DMS53 treated with DMSO at 0.1 percent for 48 hours (cell line): ENCODE results near the gene OR10H2.
"Not testable (repeated sequence)": the region's sequence is repeated elsewhere in the genome, so short reads cannot be mapped to it uniquely, and the experiment has no call there.

Experiments
- DNase-seq: peaks from one replicate; lab custom pipeline; 2025; ENCODE audit not compliant: unreplicated experiment; lab: John Stamatoyannopoulos, UW

OR10H2 gene

GRCh38 chr19:15759962-15760565, 32.2 kb downstream of the OR10H2 start:
- no peak for DNase-seq

- no peak for DNase-seq
Measured at GRCh38 chr19:15769586-15769985, 41.8 kb downstream of the OR10H2 start.

- not testable (repeated sequence) for DNase-seq
Measured at GRCh38 chr19:15774159-15774558, 46.3 kb downstream of the OR10H2 start.

GRCh38 chr19:15775249-15775648, 47.4 kb downstream of the OR10H2 start:
- DNase-seq = no peak

GRCh38 chr19:15776264-15776663, 48.4 kb downstream of the OR10H2 start:
- DNase-seq = no peak

- DNase-seq = no peak
Measured at GRCh38 chr19:15776991-15777970, 49.5 kb downstream of the OR10H2 start.
